ENCODE results near the gene SLC38A10. TPM values are rescaled to one million over a fixed set of nuclear protein-coding genes. Genes with fewer than 3 reads are reported as not detected.
A peak's percentile ranks its signal among the peaks of the same experiment; 100 is the strongest.

The SLC38A10 gene
- total RNA-seq, 1 donor from 2014 or later: 162 TPM

GRCh38 chr17:81212365-81212764 is 82.7 kb downstream of the SLC38A10 start:
- DNase-seq (ENCODE audit: extremely low read depth, low read depth, low spot score): no peak

- no peak for DNase-seq (ENCODE audit: extremely low read depth, low read depth, low spot score)
These were observed 84.2 kb downstream of the SLC38A10 start for GRCh38 chr17:81210868-81211267.

GRCh38 chr17:81210466-81210865 is 84.6 kb downstream of the SLC38A10 start:
- DNase-seq (ENCODE audit: extremely low read depth, low read depth, low spot score): no peak

GRCh38 chr17:81209141-81209540 is 86.0 kb downstream of the SLC38A10 start:
- no peak for DNase-seq (ENCODE audit: extremely low read depth, low read depth, low spot score)

DNA sequence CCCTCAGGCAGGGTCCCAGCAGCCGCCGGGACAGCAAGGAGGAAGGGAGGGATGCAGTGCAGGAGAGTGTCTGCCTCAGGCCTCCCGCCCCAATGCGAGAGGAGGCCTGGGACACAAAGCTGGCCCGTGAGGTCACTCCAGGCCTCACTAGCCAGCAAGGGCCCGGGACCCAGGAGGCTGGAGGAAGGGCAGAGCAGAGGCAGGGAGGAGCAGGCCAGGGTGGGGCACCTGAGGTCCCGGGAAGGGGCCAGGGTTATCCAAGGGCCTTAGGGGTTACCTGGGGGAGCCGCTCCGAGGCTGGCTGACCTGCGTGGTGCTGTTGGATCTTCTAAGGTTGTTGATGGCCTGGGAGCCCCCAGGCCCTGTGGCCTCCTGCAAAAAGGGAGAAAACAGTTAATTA is 86.5 kb downstream of the SLC38A10 start:
- DNase-seq (ENCODE audit: extremely low read depth, low read depth, low spot score): no peak

DNA sequence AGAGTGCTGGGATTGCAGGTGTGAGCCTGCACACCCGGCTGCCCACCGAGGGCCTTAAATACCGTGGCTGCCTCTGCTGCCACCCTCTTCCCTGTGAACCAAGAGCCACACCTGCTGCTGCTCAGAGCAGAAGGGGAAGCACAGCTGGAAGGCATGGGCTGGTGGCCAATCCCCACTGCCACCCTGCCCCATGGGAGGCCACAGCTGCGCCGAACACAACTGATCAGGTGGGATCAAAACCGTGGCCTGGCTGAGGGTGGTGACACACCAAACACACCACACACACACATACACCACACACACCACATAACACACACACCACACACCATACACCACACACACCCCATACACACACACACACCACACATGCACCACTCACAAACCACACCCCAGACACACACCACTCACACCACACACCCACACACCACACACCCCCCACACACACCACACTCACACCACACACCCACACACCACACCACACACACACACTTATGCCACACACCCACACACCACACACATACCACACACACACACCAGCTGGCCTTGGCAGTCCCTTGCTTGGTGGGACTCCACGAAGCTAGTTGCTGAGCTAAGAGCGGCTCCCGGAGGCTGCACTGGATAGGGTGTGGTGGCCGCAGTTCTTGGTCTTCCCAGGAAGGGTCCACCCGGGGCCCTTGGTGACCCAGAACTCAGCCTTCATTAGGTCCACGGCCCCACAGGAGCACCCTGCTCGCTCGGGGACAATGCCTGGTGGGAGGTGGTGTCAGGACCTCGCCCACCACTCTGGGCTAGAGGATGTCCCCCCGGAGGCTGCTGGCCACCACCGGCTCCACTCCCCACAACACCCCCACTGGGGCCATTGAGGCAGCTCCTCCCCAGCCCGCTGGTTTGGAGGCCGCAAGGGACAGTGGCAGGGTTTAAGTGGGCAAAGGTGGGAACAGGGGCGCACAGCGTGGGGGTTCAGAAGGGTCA is 87.2 kb downstream of the SLC38A10 start:
- no peak for DNase-seq (ENCODE audit: extremely low read depth, low read depth, low spot score)

DNA sequence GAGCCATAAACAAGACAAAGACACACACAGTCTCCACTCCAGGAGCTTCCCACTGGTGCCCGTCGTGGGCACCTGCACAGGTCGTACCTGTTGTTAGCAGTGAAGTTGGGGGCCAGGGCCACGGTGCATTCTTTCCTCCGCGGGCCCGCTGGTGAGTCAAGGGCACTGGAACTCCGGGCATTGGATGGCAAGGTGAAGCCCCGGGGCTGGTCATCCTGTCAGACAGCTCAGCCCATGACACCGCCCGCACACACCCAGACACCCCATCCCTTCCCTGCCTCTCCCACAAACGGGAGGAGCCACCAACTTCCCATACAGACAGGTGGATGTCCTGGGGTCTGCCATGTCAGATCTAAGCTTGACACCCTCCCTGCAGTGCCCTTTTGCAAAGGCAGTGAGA is 88.5 kb downstream of the SLC38A10 start:
- DNase-seq (ENCODE audit: extremely low read depth, low read depth, low spot score): no peak

DNA sequence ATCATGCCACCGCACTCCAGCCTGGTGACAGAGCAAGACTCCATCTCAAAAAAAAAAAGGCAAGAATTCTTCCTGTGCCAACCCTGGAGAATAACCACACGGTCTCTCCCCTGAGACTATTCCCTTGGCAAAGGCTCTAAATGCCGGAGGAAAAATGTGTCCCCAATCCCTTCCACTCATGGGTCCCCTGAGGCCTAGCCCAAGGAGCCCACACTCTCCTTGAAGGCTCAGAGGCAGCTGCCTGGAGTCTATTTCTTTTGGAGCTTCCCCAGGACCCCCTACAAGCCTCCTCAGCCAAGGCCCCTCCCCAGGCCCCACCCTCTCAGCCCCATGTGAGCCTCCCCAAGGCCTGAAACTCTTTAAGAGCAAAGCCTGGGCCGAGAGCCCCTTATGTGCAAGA is 88.9 kb downstream of the SLC38A10 start:
- no peak for DNase-seq (ENCODE audit: extremely low read depth, low read depth, low spot score)

DNA sequence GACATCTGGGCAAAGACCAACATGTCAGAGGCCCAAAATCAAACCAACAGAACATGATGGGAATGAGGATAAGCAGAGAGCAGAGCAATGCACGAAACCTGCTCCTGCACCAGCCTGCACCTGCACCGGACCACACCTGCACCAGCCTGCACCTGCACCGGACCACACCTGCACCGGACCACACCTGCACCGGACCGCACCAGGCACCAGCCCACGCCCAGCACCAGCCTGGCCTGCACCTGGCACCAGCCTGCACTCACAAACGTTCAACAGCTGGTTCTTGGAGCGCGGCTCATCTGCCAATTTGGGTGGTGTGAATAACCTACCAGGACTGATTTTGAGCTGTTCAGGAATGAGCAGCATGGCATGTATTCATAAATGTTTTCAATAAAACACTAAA is 90.5 kb downstream of the SLC38A10 start:
- no peak for DNase-seq (ENCODE audit: extremely low read depth, low read depth, low spot score)

DNA sequence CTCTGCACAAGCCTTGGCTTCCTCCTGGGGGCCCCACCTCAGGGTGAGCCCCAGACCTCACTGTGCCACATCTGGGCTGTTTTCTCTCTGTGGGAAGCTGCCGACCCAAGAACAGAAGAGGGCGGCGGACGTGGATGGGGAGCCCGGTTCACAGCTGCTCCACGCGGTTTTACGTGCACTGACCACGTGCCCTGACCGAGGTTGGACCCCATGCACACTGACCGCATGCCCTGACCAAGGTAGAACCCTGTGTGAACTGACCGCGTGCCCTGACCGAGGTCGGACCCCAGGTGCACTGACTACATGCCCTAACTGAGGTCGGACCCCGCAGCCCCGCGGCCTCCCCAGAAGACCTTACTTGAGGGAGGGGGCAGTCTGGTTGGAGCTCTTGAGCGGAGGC is 92.0 kb downstream of the SLC38A10 start:
- no peak for DNase-seq (ENCODE audit: extremely low read depth, low read depth, low spot score)

- no peak for DNase-seq (ENCODE audit: extremely low read depth, low read depth, low spot score)
These were observed 92.8 kb downstream of the SLC38A10 start for GRCh38 chr17:81202318-81202717.

DNA sequence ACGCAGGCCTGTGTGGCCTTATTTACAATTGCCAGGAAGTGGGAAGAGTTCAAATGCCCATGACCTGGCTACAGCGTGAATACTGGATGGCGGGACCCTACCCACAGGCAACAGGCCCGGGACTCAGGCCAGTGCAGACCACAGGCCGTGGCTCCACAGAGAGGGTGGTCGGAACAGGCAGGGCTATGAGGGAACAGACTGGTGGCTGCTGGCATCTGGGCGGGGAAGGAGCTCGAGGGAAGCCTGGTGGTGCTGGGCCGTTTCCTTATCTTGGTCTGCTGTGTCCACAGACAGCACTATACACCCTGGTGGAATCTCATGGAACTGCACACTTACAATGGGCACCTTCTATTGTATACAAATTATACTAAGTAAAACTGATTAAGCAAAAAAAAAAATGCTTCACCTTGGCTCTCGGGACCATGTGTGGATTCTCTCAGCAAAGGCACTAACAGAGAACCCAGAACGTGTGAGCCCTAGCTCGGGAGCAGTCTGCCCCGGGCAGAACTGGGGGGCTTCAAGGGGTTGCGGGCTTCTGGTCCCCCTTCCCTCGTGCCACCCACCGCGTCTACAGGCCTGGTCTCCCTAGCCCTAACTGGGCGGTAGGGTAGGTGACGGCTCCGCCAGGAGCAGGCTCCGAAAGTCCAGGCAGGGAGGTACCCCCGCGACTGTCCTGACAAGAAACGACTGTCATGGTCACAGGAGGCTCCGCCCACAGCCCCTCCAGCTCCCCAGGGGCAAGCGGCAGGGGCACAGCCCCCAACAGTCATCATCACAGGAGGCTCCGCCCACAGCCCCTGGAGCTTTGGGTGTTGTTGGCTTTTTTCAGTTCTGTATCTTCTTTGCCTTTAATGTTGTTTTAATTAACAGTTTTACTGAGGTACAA is 94.2 kb downstream of the SLC38A10 start:
- DNase-seq (ENCODE audit: extremely low read depth, low read depth, low spot score): peak; percentile 55

- no peak for DNase-seq (ENCODE audit: extremely low read depth, low read depth, low spot score)
These were observed 94.9 kb downstream of the SLC38A10 start for GRCh38 chr17:81200201-81200600.

- DNase-seq (ENCODE audit: extremely low read depth, low read depth, low spot score): no peak
These were observed 95.7 kb downstream of the SLC38A10 start for GRCh38 chr17:81199482-81199830.

DNA sequence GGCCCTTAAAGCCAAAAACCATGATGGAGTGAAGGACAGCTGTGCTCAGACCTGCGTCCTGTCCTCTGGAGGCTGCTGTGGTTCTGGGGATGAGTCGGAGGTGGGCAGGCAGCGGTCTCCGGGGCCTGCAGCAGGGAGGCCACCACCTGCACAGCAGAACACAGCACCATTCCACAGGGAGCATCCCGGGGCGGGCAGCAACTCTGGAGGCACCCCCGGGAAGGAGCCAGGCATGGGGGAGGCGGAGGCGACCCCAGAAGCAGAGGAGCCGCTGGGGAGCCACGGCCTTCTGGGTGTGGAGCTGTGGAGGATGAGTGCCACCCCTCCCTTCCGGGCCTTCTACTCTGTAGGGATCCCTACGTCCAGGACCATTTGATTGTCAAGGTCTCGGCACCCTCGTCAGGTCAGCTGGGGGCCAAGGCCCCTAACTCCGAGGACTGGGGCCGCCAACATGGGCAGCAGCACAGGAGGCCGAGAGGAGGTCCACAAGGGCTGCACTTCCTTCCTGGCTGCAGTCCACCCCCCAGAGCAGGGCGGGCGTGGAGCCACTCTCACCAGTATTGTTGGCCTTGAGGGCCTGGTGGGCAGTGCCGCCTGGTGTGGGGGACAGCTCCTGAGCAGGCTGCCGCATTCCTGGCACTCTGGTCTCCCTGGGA is 96.2 kb downstream of the SLC38A10 start:
- DNase-seq (ENCODE audit: extremely low read depth, low read depth, low spot score): no peak

- no peak for DNase-seq (ENCODE audit: extremely low read depth, low read depth, low spot score)
These were observed 97.1 kb downstream of the SLC38A10 start for GRCh38 chr17:81197831-81198490.

GRCh38 chr17:81197409-81197795 is 97.7 kb downstream of the SLC38A10 start:
- DNase-seq (ENCODE audit: extremely low read depth, low read depth, low spot score): no peak

GRCh38 chr17:81196505-81197408 is 98.3 kb downstream of the SLC38A10 start:
- peak; percentile 20 for DNase-seq (ENCODE audit: extremely low read depth, low read depth, low spot score)

GRCh38 chr17:81195941-81196495 is 99.1 kb downstream of the SLC38A10 start:
- no peak for DNase-seq (ENCODE audit: extremely low read depth, low read depth, low spot score)
